Neural cell (in vitro differentiated cells): ENCODE data around the gene SLC17A5.

Experiments used
- CTCF ChIP-seq: fragments of 450-650 bp; IDR thresholded peaks from 2 replicates; pipeline ENCODE4 v1.5.1; 2014; ENCODE audit warnings: antibody characterized with exemption, mild to moderate bottlenecking, moderate library complexity; ENCODE audit not compliant: poor library complexity, severe bottlenecking
- EP300 ChIP-seq: fragments of 450-650 bp; conservative IDR thresholded peaks from 2 replicates; pipeline ENCODE4 v1.6.1; 2014; ENCODE audit warnings: antibody characterized with exemption, mild to moderate bottlenecking, moderate library complexity; ENCODE audit not compliant: poor library complexity, severe bottlenecking
- EZH2 ChIP-seq: fragments of 200-600, 300-800 bp; shearing (Covaris generic), sonication (generic); IDR thresholded peaks from 2 replicates; pipeline ENCODE4 v1.6.1; 2014; ENCODE audit warnings: antibody characterized with exemption, low read length, borderline replicate concordance, mild to moderate bottlenecking; ENCODE audit not compliant: insufficient read depth, poor library complexity, severe bottlenecking
- POLR2AphosphoS5 ChIP-seq: IDR thresholded peaks from 2 replicates; pipeline ENCODE4 v1.6.1; 2012
- RAD21 ChIP-seq: fragments of 450-650 bp; conservative IDR thresholded peaks from 2 replicates; pipeline ENCODE4 v1.6.1; 2014; ENCODE audit warnings: antibody characterized with exemption, mild to moderate bottlenecking, moderate library complexity
- REST ChIP-seq: IDR thresholded peaks from 2 replicates; pipeline ENCODE4 v1.6.1; 2012; ENCODE audit warnings: borderline replicate concordance
- SMC3 ChIP-seq: fragments of 450-650 bp; conservative IDR thresholded peaks from 2 replicates; pipeline ENCODE4 v1.6.1; 2014; ENCODE audit warnings: antibody characterized with exemption, mild to moderate bottlenecking, moderate library complexity; ENCODE audit not compliant: poor library complexity
- TAF1 ChIP-seq: IDR thresholded peaks from 2 replicates; pipeline ENCODE4 v1.6.1; 2012; ENCODE audit warnings: low read depth

- TF ChIP-seq TAF1 (no peak), CTCF (no peak), EZH2 (no peak), POLR2AphosphoS5 (no peak), REST (no peak), SMC3 (no peak), RAD21 (no peak), EP300 (no peak)
Measured at GRCh38 chr6:73703466-73703865, 49.7 kb upstream of the SLC17A5 start.
